Measurements from ENCODE around the gene ADH1B. TPM values are rescaled to one million over a fixed set of nuclear protein-coding genes. Genes with fewer than 3 reads are reported as not detected.
A peak's percentile ranks its signal among the peaks of the same experiment; 100 is the strongest.

ADH1B gene
- total and polyA plus RNA-seq, 10 donors: 39.3 to 330 (median 68.6) TPM

DNA sequence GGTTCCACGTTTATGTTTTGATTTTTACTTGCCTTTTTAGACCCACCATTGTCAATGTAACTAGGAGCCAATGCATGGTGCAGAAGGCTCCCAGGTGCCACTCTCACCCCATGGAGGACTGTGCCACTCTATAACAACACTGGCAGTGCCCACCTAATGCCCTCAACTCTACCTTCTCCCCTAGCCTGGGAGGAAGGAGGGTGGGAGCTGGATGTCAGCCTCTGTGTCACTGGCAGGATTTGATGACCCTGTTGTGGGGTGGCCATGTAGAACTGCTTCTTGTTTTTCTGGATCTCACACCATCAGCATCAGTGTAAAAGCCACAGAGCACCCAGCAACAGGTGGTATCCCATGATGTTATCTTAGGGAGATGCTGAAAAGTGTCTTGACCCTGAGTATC is 13.7 kb upstream of the ADH1B start:
- no peaks in the 10 kb centered on the region for H3K27me3 ChIP-seq (replicated peaks in 1 of 7)
- TF ChIP-seq POLR2A (IDR thresholded peaks at IDR 0.05) (no peak), POLR2AphosphoS5 (IDR thresholded peaks at IDR 0.05) (no peak)
- TF ChIP-seq, protein P1, sequence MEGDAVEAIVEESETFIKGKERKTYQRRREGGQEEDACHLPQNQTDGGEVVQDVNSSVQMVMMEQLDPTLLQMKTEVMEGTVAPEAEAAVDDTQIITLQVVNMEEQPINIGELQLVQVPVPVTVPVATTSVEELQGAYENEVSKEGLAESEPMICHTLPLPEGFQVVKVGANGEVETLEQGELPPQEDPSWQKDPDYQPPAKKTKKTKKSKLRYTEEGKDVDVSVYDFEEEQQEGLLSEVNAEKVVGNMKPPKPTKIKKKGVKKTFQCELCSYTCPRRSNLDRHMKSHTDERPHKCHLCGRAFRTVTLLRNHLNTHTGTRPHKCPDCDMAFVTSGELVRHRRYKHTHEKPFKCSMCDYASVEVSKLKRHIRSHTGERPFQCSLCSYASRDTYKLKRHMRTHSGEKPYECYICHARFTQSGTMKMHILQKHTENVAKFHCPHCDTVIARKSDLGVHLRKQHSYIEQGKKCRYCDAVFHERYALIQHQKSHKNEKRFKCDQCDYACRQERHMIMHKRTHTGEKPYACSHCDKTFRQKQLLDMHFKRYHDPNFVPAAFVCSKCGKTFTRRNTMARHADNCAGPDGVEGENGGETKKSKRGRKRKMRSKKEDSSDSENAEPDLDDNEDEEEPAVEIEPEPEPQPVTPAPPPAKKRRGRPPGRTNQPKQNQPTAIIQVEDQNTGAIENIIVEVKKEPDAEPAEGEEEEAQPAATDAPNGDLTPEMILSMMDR (IDR thresholded peaks at IDR 0.05 in 8 of 11, conservative IDR thresholded peaks at IDR 0.05 in 3 of 11): no peak
- no peak for DNase-seq
- 67 to 78% (median 74%) methylated on average over 1 of the region's 1 CpG for WGBS, 5 donors
- peaks cover 0 to 3% (median 0%) of the 10 kb centered on the region in 8 donors for H3K9me3 ChIP-seq
- intact Hi-C loops (cut with DNase I; ENCODE audit: low total_unique reads): no loop called here
- no peak overlapping the region for H3K27ac ChIP-seq
- no peaks in the 10 kb centered on the region for H3K36me3 ChIP-seq
- H3K4me1 ChIP-seq: no peaks in the 10 kb centered on the region
- no peak overlapping the region for H3K4me3 ChIP-seq

- 86 to 96% (median 88%) methylated on average over 3 of the region's 3 CpGs for WGBS, 5 donors
- intact Hi-C loops (cut with DNase I; ENCODE audit: low total_unique reads): no loop called here
- Histone ChIP-seq H3K36me3 (no peaks in the 10 kb centered on the region), H3K9me3 (peaks cover 0 to 20% (median 11%) of the 10 kb centered on the region in 8 donors), H3K4me3 (no peak overlapping the region), H3K4me1 (no peaks in the 10 kb centered on the region), H3K27me3 (replicated peaks in 1 of 7) (no peaks in the 10 kb centered on the region), H3K27ac (no peak overlapping the region)
- no peak for DNase-seq
- TF ChIP-seq POLR2A (IDR thresholded peaks at IDR 0.05): no peak
- no peak for TF ChIP-seq POLR2AphosphoS5 (IDR thresholded peaks at IDR 0.05)
- TF ChIP-seq, protein P1 (IDR thresholded peaks at IDR 0.05 in 8 of 11, conservative IDR thresholded peaks at IDR 0.05 in 3 of 11): no peak
These were observed 9.4 kb upstream of the ADH1B start for GRCh38 chr4:99330648-99331047.

- intact Hi-C loops (cut with DNase I; ENCODE audit: low total_unique reads): no loop called here
- peaks cover 0 to 20% (median 11%) of the 10 kb centered on the region in 8 donors for H3K9me3 ChIP-seq
- TF ChIP-seq POLR2AphosphoS5 (IDR thresholded peaks at IDR 0.05) (no peak), POLR2A (IDR thresholded peaks at IDR 0.05) (no peak)
- TF ChIP-seq, protein P1 (IDR thresholded peaks at IDR 0.05 in 8 of 11, conservative IDR thresholded peaks at IDR 0.05 in 3 of 11): no peak
- no peaks in the 10 kb centered on the region for H3K27me3 ChIP-seq (replicated peaks in 1 of 7)
- H3K36me3 ChIP-seq: no peaks in the 10 kb centered on the region
- H3K27ac ChIP-seq: no peak overlapping the region
- no peaks in the 10 kb centered on the region for H3K4me1 ChIP-seq
- 76 to 86% (median 83%) methylated on average over 2 of the region's 2 CpGs for WGBS, 5 donors
- no peak overlapping the region for H3K4me3 ChIP-seq
- DNase-seq: no peak
These were observed 8.7 kb upstream of the ADH1B start for GRCh38 chr4:99329876-99330275.

GRCh38 chr4:99324979-99325378 is 3.8 kb upstream of the ADH1B start:
- H3K4me1 ChIP-seq: no peaks in the 10 kb centered on the region
- H3K9me3 ChIP-seq: peaks cover 0 to 18% (median 11%) of the 10 kb centered on the region in 8 donors
- no peak overlapping the region for H3K4me3 ChIP-seq
- no peaks in the 10 kb centered on the region for H3K36me3 ChIP-seq
- intact Hi-C loops (cut with DNase I; ENCODE audit: low total_unique reads): no loop called here
- TF ChIP-seq, protein P1 (IDR thresholded peaks at IDR 0.05 in 8 of 11, conservative IDR thresholded peaks at IDR 0.05 in 3 of 11): no peak
- TF ChIP-seq POLR2AphosphoS5 (IDR thresholded peaks at IDR 0.05): no peak
- TF ChIP-seq POLR2A (IDR thresholded peaks at IDR 0.05): no peak
- peak overlapping the region in 4 of 8 donors; percentile 19 to 58 (median 50) for H3K27ac ChIP-seq
- no peaks in the 10 kb centered on the region for H3K27me3 ChIP-seq (replicated peaks in 1 of 7)
- no peak for DNase-seq
- 43 to 67% (median 62%) methylated on average over 3 of the region's 3 CpGs for WGBS, 5 donors

Data from spleen (tissue), 11 donors.